CD4-positive, alpha-beta T cell treated with Interleukin-6 at 100 ng/mL for 8 hours (primary cell): ENCODE data around the gene PNPLA8.
"Not testable (repeated sequence)": the region's sequence is repeated elsewhere in the genome, so short reads cannot be mapped to it uniquely, and the experiment has no call there.

ENCODE experiments used
- DNase-seq: peaks from one replicate; pipeline ENCODE4 v3.0.0-alpha.2; 2020; ENCODE audit warnings: mixed read lengths, low spot score

PNPLA8 gene

DNA sequence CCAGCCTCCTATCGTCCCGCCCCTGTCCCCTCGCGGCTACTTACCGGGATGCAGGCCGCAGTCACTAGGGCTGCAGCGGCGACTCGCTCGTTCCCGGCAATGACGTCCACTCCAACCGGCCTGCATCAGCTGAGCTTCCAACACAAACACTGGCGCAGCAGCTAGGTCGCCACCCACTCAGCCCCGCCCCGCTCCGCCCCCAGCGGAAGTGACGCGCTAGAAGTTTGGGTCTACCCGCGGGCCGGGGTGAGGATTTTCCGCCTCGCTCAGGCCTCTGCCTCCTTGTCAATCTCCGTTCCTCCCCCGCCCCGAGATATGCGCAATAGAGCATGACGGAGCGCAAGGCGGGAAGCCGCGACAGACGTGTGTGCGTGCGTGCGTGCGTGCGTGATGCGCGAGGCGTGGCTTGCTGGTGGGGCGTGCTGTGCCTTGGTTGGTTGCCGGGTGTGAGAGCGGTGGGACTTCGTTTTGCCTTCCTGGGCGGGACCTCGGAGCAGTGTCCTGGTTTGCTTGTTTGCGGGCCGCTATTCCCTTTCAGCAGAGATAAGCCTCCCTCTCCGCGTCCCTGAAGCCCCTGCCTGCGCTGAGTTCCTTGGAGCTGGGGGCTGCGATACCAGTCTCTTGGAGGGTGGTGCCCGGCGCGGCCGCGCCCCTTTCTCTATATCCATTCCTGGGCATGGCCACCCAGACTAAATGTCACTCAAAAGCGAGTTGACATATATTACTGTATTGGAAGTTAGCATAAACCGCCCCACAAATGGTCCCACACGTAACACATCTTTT is at the start of gene PNPLA8:
PNPLA8 (minus strand) TSS at position 151 of the 783 bp plus-strand sequence. CDS start 10,644 bp downstream, outside the sequence.
- DNase-seq, result peak; percentile 99

DNA sequence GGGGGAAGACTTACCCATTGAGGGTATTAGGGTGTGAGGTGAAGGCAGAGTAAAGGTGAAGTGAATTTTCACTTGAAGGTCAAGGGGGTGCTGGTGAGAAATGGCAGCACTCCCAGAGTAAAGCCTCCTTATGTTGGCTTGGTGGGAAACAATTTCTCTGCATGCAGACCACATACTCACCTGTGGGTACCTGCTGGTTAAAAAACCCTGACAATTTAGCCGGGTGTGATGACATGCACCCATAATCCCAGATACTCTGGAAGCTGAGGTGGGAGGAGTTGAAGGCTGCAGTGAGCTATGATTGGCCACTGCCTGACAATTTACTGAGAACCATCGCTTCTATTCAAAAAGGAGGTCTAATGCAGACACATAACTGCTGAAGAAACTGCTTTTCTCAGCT is 49.2 kb upstream of the PNPLA8 start:
- no peak for DNase-seq

DNA sequence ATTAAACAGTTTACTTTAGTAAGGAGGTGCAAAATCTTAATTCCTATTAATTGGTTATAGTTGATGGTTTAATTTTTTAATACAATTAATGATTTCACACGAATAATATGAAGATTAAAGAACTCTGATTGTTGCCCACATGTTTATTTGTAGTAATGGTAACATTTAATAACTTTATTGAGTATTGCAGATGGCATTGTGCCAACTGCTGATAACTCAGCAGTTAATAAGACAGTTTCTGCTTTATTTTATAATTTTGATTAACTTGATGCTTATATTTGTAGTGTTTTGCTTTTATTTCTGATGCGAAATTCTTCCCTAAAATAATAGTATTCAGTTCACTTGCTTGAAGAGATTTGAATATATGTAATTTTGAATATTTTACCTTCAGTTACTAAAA is 46.5 kb upstream of the PNPLA8 start:
- DNase-seq, result no peak

GRCh38 chr7:108570146-108570755 is 44.3 kb upstream of the PNPLA8 start:
- DNase-seq, result peak; percentile 32

DNA sequence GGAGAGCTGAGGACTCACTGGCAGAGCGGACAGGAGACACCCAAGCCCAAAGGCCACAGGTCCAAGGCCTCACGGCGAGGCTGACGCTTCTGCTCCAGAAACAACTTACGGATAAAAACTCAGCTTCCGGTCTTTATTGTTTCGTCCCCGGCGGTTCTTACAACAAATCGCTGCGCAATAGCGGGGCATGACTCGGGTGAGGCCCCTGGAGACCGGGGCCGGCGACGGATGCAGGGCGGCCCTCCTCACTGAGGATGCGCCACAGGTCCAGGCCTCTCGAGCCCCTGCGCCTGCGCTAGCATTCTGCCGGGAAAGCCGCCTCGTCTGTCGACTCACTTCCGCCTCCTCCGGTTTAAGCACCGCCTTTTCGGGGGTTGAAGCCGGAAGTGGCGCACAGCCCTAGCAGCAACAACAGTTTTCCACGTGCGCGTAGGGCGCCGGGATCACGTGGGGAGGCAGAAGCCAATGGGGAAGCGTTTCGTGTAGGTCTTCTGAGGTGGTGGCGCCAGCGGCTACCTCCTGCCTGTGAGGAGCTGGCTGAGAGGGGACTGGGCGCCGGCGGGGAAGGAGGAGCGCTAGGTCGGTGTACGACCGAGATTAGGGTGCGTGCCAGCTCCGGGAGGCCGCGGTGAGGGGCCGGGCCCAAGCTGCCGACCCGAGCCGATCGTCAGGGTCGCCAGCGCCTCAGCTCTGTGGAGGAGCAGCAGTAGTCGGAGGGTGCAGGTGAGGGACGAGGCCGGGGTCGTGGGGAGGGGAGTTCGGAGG is 43.6 kb upstream of the PNPLA8 start, which contains the start of the genes DNAJB9 and THAP5:
DNAJB9 (plus strand) TSS at position 494 of the 765 bp plus-strand sequence. CDS start 1,853 bp downstream, outside the sequence.
THAP5 (minus strand) TSS at position 326 of the 765 bp plus-strand sequence; CDS start at position 189, 137 bp downstream.
- DNase-seq, result peak; percentile 99

DNA sequence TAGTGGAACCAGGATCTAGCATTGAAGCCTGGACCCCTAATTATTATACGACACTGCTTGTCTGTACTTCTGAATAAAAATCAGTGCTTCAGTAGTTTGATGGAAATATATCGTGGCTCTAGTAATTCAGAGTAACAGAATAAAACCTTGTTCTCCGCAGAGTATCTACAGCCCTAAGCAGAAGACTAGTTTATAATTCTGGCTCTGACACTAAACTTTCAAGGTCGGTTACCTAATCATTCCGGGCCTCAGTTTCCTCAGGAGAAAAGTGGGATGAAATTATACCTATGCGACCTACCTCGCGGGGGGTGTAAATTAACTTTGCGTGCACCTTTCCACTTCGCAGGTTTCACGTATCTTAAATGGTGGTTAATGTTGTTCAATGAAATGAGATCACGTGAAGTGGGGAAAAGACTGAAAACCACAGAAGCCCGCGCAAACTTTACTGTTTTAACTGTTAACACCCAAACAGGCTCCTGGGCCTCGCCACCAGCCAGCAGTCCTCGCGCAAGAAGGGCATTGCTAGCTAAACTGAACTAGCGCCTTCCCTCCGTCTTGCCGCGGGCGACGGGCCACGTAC is 43.0 kb upstream of the PNPLA8 start:
- DNase-seq, result no peak

GRCh38 chr7:108565987-108566386 is 40.1 kb upstream of the PNPLA8 start:
- no peak for DNase-seq

GRCh38 chr7:108561047-108561619 is 35.2 kb upstream of the PNPLA8 start:
- DNase-seq, result no peak

GRCh38 chr7:108559253-108559652 is 33.3 kb upstream of the PNPLA8 start:
- no peak for DNase-seq

DNA sequence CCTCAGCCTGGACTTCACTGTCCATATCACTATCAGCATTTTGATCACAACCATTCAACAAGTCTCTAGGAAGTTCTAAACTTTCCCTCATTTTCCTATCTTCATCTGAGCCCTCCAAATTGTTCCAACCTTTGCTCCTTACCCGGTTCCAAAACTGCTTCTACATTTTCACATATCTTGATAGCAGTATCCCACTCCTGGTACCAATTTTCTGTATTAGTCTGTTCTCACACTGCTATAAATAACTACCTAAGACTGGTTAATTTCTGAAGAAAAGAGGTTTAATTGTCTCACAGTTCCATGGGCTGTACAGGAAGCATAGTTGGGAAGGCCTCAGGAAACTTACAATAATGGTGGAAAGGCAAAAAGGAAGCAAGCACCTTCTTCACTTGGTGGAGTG is 31.7 kb upstream of the PNPLA8 start:
- DNase-seq, result no peak

DNA sequence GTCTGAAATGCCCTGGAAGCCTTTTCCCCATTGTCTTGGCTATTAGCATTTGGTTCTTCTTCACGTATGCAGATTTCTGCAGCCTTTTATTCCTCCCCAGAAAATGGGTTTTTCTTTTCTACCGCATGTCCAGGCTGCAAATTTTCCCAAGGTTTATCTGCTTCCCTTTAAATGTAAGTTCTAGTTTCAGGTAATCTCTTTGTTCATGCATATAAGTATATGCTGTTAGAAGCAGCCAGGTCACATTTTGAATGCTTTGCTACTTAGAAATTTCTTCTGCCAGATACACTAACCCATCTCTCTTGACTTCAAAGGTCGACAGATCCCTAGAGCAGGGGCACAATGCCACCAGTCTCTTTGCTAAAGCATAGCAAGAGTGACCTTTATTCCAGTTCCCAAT is 31.3 kb upstream of the PNPLA8 start:
- DNase-seq, result no peak

DNA sequence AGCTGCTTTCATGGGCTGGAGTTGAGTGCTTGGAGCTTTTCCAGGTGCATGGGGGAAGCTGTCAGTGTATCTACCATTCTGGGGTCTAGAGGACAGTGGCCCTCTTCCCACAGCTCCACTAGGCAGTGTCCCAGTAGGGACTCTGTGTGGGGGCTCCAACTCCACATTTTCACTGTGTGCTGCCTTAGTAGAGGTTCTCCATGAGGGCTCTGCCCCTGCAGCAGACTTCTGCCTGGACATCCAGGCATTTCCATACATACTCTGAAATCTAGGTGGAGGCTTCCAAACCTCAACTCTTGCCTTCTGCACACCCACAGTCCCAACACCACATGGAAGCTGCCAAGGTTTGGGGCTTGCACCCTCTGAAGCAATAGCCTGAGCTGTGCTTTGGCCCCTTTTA is 30.7 kb upstream of the PNPLA8 start:
- DNase-seq, result not testable (repeated sequence)

- DNase-seq, result not testable (repeated sequence)
Observed at GRCh38 chr7:108548141-108548896, 22.4 kb upstream of the PNPLA8 start.

- DNase-seq, result no peak
Observed at GRCh38 chr7:108541478-108541877, 15.5 kb upstream of the PNPLA8 start.

DNA sequence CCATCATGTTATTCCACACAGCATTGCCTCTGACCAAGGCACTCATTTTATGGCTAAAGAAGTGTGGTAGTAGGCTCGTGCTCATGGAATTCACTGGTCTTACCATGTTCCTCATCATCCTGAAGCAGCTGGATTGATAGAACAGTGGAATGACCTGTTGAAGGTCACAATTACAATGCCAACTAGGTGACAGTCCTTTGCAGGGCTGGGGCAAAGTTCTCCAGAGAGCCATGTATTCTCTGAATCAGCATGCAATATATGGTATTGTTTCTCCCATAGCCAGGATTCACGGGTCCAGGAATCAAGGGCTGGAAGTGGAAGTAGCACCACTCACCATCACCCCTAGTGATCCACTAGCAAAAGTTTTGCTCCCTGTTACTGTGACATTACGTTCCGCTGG is 12.8 kb upstream of the PNPLA8 start:
- not testable (repeated sequence) for DNase-seq

DNA sequence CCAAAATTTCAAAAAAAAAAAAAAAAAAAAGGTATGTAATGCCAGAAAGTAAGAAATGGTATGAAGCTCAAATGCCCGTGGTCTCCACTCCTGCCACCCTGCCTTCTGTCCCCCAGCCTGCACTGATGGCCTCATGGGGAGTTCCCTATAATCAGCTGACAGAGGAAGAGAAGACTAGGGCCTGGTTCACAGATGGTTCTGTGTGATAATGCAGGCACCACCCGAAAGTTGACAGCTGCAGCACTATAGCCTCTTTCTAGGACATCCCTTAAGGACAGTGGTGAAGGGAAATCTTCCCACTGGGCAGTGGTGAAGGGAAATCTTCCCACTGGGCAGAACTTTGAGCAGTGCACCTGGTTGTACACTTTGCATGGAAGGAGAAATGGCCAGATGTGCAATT is 12.3 kb upstream of the PNPLA8 start:
- not testable (repeated sequence) for DNase-seq

- DNase-seq, result no peak
Observed at GRCh38 chr7:108537229-108537628, 11.3 kb upstream of the PNPLA8 start.

DNA sequence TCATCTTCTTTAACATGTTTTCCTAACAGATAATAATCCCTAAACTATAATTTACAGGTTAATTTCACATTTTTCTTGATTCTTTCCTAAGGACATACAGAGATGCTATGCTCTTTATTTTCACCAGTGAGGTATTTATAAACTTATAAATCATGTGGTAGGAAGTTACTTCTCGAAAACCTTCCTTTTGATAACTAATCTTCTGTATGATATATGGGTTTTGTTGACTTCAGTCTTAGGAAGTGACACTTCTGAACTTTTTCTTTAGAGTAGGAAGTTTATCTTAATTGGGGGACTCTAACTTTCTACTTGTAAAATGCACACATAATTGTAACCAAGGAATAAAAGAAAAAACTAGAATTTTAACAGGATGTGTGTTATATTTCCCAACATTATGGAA is 9.8 kb upstream of the PNPLA8 start:
- no peak for DNase-seq

DNA sequence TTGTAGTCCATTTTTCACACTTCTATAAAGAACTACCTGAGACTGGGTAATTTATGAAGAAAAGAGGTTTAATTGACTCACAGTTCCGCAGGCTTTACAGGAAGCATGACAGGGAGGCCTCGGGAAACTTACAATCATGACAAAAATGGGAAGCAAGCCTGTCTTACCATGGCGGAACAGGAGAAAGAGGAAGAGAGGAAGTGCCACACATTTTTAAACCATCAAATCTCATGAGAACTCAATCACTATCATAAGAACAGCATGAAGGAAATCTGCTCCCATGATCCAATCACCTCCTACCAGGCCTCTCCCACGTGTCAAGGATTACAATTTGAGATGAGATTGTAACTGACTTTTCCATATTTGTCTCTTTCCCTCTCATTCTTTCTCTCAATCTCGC is 9.3 kb upstream of the PNPLA8 start:
- DNase-seq, result no peak

GRCh38 chr7:108533712-108534111 is 7.8 kb upstream of the PNPLA8 start:
- no peak for DNase-seq

DNA sequence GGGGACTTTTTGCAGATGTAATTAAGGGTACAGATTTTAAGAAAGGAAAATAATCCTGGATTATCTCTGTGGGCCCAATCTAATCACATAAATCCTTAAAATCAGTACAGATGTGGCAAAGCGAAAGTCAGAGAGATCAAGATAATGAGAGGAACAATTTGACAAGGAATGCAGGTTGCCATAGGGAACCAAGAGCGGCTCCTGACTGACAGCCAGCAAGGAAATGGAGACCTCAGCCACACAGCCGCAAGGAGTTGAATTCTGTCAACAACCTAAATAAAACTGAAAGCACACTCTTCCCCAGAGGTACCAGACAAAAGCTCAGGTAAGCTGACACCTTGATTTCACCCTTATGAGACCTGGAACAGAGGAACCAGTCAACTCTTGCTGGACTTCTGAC is 3.4 kb upstream of the PNPLA8 start:
- DNase-seq, result no peak
